PFSK-1 (cell line): Measurements from ENCODE around the gene RASGRF2.

Experiments used
- FOXP2 ChIP-seq: optimal IDR thresholded peaks from 2 replicates; pipeline ENCODE3; 2011; ENCODE audit warnings: borderline replicate concordance, control low read depth, inconsistent platforms; ENCODE audit not compliant: insufficient read depth; ENCODE audit errors: extremely low read length, extremely low read depth
- POLR2AphosphoS5 ChIP-seq: IDR thresholded peaks from 2 replicates; pipeline ENCODE4 v1.6.1; 2012; ENCODE audit warnings: low read depth, mild to moderate bottlenecking, control low read depth, low read length, moderate library complexity
- SIN3A ChIP-seq: IDR thresholded peaks from 2 replicates; pipeline ENCODE4 v1.6.1; 2012; ENCODE audit warnings: mild to moderate bottlenecking, low read length, moderate library complexity, borderline replicate concordance; ENCODE audit not compliant: insufficient read depth
- TAF1 ChIP-seq: IDR thresholded peaks from 2 replicates; pipeline ENCODE4 v1.6.1; 2012; ENCODE audit warnings: low read length, control low read depth, borderline replicate concordance; ENCODE audit not compliant: insufficient read depth
- TF ChIP-seq, protein P1 (sequence below), 2 experiments: IDR thresholded peaks; 2 replicates each; pipeline versions ENCODE4 v1.6.1 to v1.8.0; 2011 to 2012; ENCODE audit warnings: low read depth in 2 of 2, low read length in 2 of 2, control low read depth in 1 of 2, inconsistent platforms in 1 of 2, mild to moderate bottlenecking in 1 of 2, moderate library complexity in 1 of 2; ENCODE audit not compliant: insufficient read depth in 1 of 2

Gene RASGRF2

DNA sequence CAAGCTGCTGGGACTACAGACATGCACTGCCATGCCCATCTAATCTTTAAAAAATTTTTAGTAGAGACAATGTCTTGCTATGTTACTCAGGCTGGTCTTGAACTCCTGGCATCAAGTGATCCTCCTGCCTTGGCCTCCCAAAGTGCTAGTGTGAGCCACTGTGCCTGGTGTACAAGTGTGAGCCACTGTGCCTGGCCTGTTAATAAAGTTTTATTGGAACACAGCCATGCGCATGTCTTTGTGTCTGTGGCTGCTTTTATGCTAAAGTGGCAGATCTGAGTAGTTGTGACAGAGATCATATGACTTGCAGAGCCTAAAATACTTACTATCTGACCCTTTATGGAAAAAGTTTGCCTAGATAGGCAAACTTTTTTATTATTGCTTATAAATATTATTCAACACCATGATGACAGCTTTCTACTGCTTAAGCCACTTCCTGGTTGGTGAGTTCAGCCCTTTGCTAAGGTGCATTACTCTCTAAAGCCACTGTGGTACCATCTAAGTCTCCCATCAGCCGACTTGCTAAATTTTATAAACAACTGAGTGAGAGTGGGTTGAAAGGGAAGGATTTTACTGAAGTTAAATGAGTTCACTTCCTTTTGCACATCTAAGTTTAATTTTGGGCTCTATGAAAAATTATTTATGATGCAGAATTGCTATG is 133.5 kb downstream of the RASGRF2 start:
- TF ChIP-seq, protein P1, sequence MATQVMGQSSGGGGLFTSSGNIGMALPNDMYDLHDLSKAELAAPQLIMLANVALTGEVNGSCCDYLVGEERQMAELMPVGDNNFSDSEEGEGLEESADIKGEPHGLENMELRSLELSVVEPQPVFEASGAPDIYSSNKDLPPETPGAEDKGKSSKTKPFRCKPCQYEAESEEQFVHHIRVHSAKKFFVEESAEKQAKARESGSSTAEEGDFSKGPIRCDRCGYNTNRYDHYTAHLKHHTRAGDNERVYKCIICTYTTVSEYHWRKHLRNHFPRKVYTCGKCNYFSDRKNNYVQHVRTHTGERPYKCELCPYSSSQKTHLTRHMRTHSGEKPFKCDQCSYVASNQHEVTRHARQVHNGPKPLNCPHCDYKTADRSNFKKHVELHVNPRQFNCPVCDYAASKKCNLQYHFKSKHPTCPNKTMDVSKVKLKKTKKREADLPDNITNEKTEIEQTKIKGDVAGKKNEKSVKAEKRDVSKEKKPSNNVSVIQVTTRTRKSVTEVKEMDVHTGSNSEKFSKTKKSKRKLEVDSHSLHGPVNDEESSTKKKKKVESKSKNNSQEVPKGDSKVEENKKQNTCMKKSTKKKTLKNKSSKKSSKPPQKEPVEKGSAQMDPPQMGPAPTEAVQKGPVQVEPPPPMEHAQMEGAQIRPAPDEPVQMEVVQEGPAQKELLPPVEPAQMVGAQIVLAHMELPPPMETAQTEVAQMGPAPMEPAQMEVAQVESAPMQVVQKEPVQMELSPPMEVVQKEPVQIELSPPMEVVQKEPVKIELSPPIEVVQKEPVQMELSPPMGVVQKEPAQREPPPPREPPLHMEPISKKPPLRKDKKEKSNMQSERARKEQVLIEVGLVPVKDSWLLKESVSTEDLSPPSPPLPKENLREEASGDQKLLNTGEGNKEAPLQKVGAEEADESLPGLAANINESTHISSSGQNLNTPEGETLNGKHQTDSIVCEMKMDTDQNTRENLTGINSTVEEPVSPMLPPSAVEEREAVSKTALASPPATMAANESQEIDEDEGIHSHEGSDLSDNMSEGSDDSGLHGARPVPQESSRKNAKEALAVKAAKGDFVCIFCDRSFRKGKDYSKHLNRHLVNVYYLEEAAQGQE (IDR thresholded peaks at IDR 0.05; ENCODE audit: insufficient read depth in 1 of 2, low read depth in 2 of 2, low read length in 2 of 2): no peak
- TF ChIP-seq TAF1 (no peak), POLR2AphosphoS5 (no peak), SIN3A (no peak)

DNA sequence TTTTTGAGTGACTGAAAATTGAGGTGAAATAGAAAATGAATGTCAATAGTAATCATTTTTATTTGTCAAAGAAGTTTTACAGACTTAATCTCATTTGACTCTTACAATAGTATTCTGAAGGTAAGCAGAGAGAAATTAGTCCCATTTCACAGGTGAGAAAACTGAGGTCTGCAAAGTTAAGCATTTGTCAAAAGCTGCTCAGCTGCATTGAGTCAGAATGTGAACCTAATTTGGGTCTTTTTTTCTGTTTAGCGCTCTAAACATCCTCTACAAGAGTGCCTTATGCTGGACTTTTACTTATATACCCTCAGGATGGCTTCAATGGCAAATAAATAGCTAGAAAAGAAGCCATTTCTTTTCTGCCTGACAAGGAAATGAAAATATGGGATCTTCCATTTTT is 135.7 kb downstream of the RASGRF2 start:
- no peak for TF ChIP-seq FOXP2
- TF ChIP-seq POLR2AphosphoS5: no peak
- TF ChIP-seq SIN3A: no peak
- TF ChIP-seq, protein P1 (IDR thresholded peaks at IDR 0.05; ENCODE audit: insufficient read depth in 1 of 2, low read depth in 2 of 2, low read length in 2 of 2): no peak
- TF ChIP-seq TAF1: no peak

GRCh38 chr5:81097713-81098112 is 137.6 kb downstream of the RASGRF2 start:
- TF ChIP-seq, protein P1 (IDR thresholded peaks at IDR 0.05; ENCODE audit: insufficient read depth in 1 of 2, low read depth in 2 of 2, low read length in 2 of 2): no peak
- TF ChIP-seq TAF1 (no peak), FOXP2 (no peak), SIN3A (no peak), POLR2AphosphoS5 (no peak)

- TF ChIP-seq POLR2AphosphoS5: no peak
- no peak for TF ChIP-seq FOXP2
- no peak for TF ChIP-seq TAF1
- TF ChIP-seq, protein P1 (IDR thresholded peaks at IDR 0.05; ENCODE audit: insufficient read depth in 1 of 2, low read depth in 2 of 2, low read length in 2 of 2): no peak
- no peak for TF ChIP-seq SIN3A
These were observed 145.2 kb downstream of the RASGRF2 start for GRCh38 chr5:81105261-81105877.

GRCh38 chr5:81115261-81115660 is 155.1 kb downstream of the RASGRF2 start:
- TF ChIP-seq TAF1: no peak
- no peak for TF ChIP-seq SIN3A
- no peak for TF ChIP-seq POLR2AphosphoS5
- TF ChIP-seq, protein P1 (IDR thresholded peaks at IDR 0.05; ENCODE audit: insufficient read depth in 1 of 2, low read depth in 2 of 2, low read length in 2 of 2): no peak
- no peak for TF ChIP-seq FOXP2
